Measurements from ENCODE around the gene IL31RA.
"Not testable (repeated sequence)": the region's sequence is repeated elsewhere in the genome, so short reads cannot be mapped to it uniquely, and the experiment has no call there.

Gene IL31RA

GRCh38 chr5:55850839-55851674 lies at the start of gene IL31RA:
Gene IL31RA, plus strand, starts transcription at chr5:55851357. Its CDS starts 214 bp downstream, at chr5:55851571.
- no peak for DNase-seq (ENCODE audit: extremely low read depth in 1 of 2, low read depth in 1 of 2)

GRCh38 chr5:55808814-55809213 lies 42.3 kb upstream of the IL31RA start:
- DNase-seq (ENCODE audit: extremely low read depth in 1 of 2, low read depth in 1 of 2), result not testable (repeated sequence)

GRCh38 chr5:55815939-55816338 lies 35.2 kb upstream of the IL31RA start:
- not testable (repeated sequence) for DNase-seq (ENCODE audit: extremely low read depth in 1 of 2, low read depth in 1 of 2)

- DNase-seq (ENCODE audit: extremely low read depth in 1 of 2, low read depth in 1 of 2), result no peak
These were observed 34.8 kb upstream of the IL31RA start for GRCh38 chr5:55816342-55816741.

- no peak for DNase-seq (ENCODE audit: extremely low read depth in 1 of 2, low read depth in 1 of 2)
These were observed 34.1 kb upstream of the IL31RA start for GRCh38 chr5:55817030-55817429.

GRCh38 chr5:55820488-55820887 lies 30.7 kb upstream of the IL31RA start:
- DNase-seq (ENCODE audit: extremely low read depth in 1 of 2, low read depth in 1 of 2), result no peak

- DNase-seq (ENCODE audit: extremely low read depth in 1 of 2, low read depth in 1 of 2), result no peak
These were observed 29.2 kb upstream of the IL31RA start for GRCh38 chr5:55821731-55822512.

GRCh38 chr5:55823151-55823796 lies 27.9 kb upstream of the IL31RA start:
- DNase-seq (ENCODE audit: extremely low read depth in 1 of 2, low read depth in 1 of 2), result no peak

- no peak for DNase-seq (ENCODE audit: extremely low read depth in 1 of 2, low read depth in 1 of 2)
These were observed 21.2 kb upstream of the IL31RA start for GRCh38 chr5:55829956-55830355.

- no peak for DNase-seq (ENCODE audit: extremely low read depth in 1 of 2, low read depth in 1 of 2)
These were observed 18.7 kb upstream of the IL31RA start for GRCh38 chr5:55832446-55832845.

- no peak for DNase-seq (ENCODE audit: extremely low read depth in 1 of 2, low read depth in 1 of 2)
These were observed 15.0 kb upstream of the IL31RA start for GRCh38 chr5:55836191-55836590.

- DNase-seq (ENCODE audit: extremely low read depth in 1 of 2, low read depth in 1 of 2), result no peak
These were observed 9.2 kb upstream of the IL31RA start for GRCh38 chr5:55841976-55842375.

- DNase-seq (ENCODE audit: extremely low read depth in 1 of 2, low read depth in 1 of 2), result no peak
These were observed 3.3 kb upstream of the IL31RA start for GRCh38 chr5:55847837-55848236.

- no peak for DNase-seq (ENCODE audit: extremely low read depth in 1 of 2, low read depth in 1 of 2)
These were observed 2.4 kb upstream of the IL31RA start for GRCh38 chr5:55848783-55849182.

GRCh38 chr5:55851675-55851979 lies 470 bp downstream of the IL31RA start:
- no peak for DNase-seq (ENCODE audit: extremely low read depth in 1 of 2, low read depth in 1 of 2)

GRCh38 chr5:55852503-55852902 lies 1.3 kb downstream of the IL31RA start:
- no peak for DNase-seq (ENCODE audit: extremely low read depth in 1 of 2, low read depth in 1 of 2)

- DNase-seq (ENCODE audit: extremely low read depth in 1 of 2, low read depth in 1 of 2), result no peak
These were observed 2.0 kb downstream of the IL31RA start for GRCh38 chr5:55853041-55853670.

GRCh38 chr5:55853818-55854217 lies 2.7 kb downstream of the IL31RA start:
- DNase-seq (ENCODE audit: extremely low read depth in 1 of 2, low read depth in 1 of 2), result no peak

GRCh38 chr5:55855509-55855908 lies 4.4 kb downstream of the IL31RA start:
- DNase-seq (ENCODE audit: extremely low read depth in 1 of 2, low read depth in 1 of 2), result no peak

GRCh38 chr5:55856516-55857246 lies 5.5 kb downstream of the IL31RA start:
- no peak for DNase-seq (ENCODE audit: extremely low read depth in 1 of 2, low read depth in 1 of 2)

- no peak for DNase-seq (ENCODE audit: extremely low read depth in 1 of 2, low read depth in 1 of 2)
These were observed 6.1 kb downstream of the IL31RA start for GRCh38 chr5:55857247-55857640.
